ENCODE data around the gene ZBED3. TPM values are rescaled to one million over a fixed set of nuclear protein-coding genes. Genes with fewer than 3 reads are reported as not detected.
"Not testable (repeated sequence)": the region's sequence is repeated elsewhere in the genome, so short reads cannot be mapped to it uniquely, and the experiment has no call there.

The ZBED3 gene
- total RNA-seq, 5 donors from 2014 or later (not counting 1 experiment from before 2014, with no cell fraction given), result 2.9 to 5.1 (median 4.3) TPM

GRCh38 chr5:77123057-77123456 lies 36.0 kb upstream of the ZBED3 start:
- H3K4me3 ChIP-seq (ENCODE audit: control insufficient read depth in 1 of 2, extremely low read depth in 1 of 2, low read length in 1 of 2), result no peak overlapping the region
- H3K27ac ChIP-seq (ENCODE audit: low read length), result no peak overlapping the region
- Mint-ChIP-seq H3K4me3 (no peak overlapping the region), H3K36me3 (peaks cover 5% of the 10 kb centered on the region), H3K27me3 (peaks cover 3 to 4% of the 10 kb centered on the region in 2 donors), H3K9me3 (no peaks in the 10 kb centered on the region), H3K27ac (no peak overlapping the region), H3K4me1 (no peaks in the 10 kb centered on the region)
- CTCF ChIA-PET, result interaction anchor here (0.6 to 0.7 kb wide), 2 partner anchors 137 to 252 kb away, joined by 3 read pairs; no protein-coding TSS in a partner anchor
- no peak for ATAC-seq (replicated peaks in 1 of 4)
- H3K9me3 ChIP-seq, result no peaks in the 10 kb centered on the region
- H3K27me3 ChIP-seq (replicated peaks in 1 of 2; ENCODE audit: control insufficient read depth in 2 of 2, extremely low read depth in 1 of 2, insufficient read depth in 2 of 2, low read length in 1 of 2), result no peaks in the 10 kb centered on the region
- no peaks in the 10 kb centered on the region for H3K36me3 ChIP-seq (ENCODE audit: control insufficient read depth in 2 of 2, extremely low read depth in 1 of 2, insufficient read depth in 1 of 2, low read length in 1 of 2)
- no peaks in the 10 kb centered on the region for H3K4me1 ChIP-seq (ENCODE audit: control insufficient read depth in 1 of 2, extremely low read depth in 1 of 2, insufficient read depth in 2 of 2, low read length in 2 of 2)
- no peak for DNase-seq
- POLR2A ChIA-PET, result no interaction called here
- no CpG with 5 or more reads among the region's 6 CpGs for WGBS (ENCODE audit: insufficient coverage)

GRCh38 chr5:77120706-77121105 lies 33.6 kb upstream of the ZBED3 start:
- WGBS (ENCODE audit: insufficient coverage), result 43% methylated on average over 1 of the region's 2 CpGs
- CTCF ChIA-PET, result no interaction called here

GRCh38 chr5:77120086-77120485 lies 33.0 kb upstream of the ZBED3 start:
- Histone ChIP-seq H3K4me3 (ENCODE audit: control insufficient read depth in 1 of 2, extremely low read depth in 1 of 2, low read length in 1 of 2) (no peak overlapping the region), H3K36me3 (ENCODE audit: control insufficient read depth in 2 of 2, extremely low read depth in 1 of 2, insufficient read depth in 1 of 2, low read length in 1 of 2) (no peaks in the 10 kb centered on the region), H3K27me3 (replicated peaks in 1 of 2; ENCODE audit: control insufficient read depth in 2 of 2, extremely low read depth in 1 of 2, insufficient read depth in 2 of 2, low read length in 1 of 2) (no peaks in the 10 kb centered on the region), H3K27ac (ENCODE audit: low read length) (no peak overlapping the region), H3K4me1 (ENCODE audit: control insufficient read depth in 1 of 2, extremely low read depth in 1 of 2, insufficient read depth in 2 of 2, low read length in 2 of 2) (no peaks in the 10 kb centered on the region), H3K9me3 (no peaks in the 10 kb centered on the region)
- Mint-ChIP-seq H3K36me3 (peaks cover 5% of the 10 kb centered on the region), H3K4me1 (no peaks in the 10 kb centered on the region), H3K4me3 (no peak overlapping the region), H3K27me3 (peaks cover 6% of the 10 kb centered on the region in 2 donors), H3K27ac (no peak overlapping the region), H3K9me3 (no peaks in the 10 kb centered on the region)
- CTCF ChIA-PET, result no interaction called here
- WGBS (ENCODE audit: insufficient coverage), result no CpG with 5 or more reads among the region's 2 CpGs
- DNase-seq (no peak), ATAC-seq (replicated peaks in 1 of 4) (no peak)
- POLR2A ChIA-PET, result no interaction called here

More at GRCh38 chr5:77120706-77121105, 33.6 kb upstream of the ZBED3 start:
- Histone ChIP-seq H3K36me3 (ENCODE audit: control insufficient read depth in 2 of 2, extremely low read depth in 1 of 2, insufficient read depth in 1 of 2, low read length in 1 of 2) (no peaks in the 10 kb centered on the region), H3K9me3 (no peaks in the 10 kb centered on the region), H3K27ac (ENCODE audit: low read length) (no peak overlapping the region), H3K4me3 (ENCODE audit: control insufficient read depth in 1 of 2, extremely low read depth in 1 of 2, low read length in 1 of 2) (no peak overlapping the region), H3K4me1 (ENCODE audit: control insufficient read depth in 1 of 2, extremely low read depth in 1 of 2, insufficient read depth in 2 of 2, low read length in 2 of 2) (no peaks in the 10 kb centered on the region), H3K27me3 (replicated peaks in 1 of 2; ENCODE audit: control insufficient read depth in 2 of 2, extremely low read depth in 1 of 2, insufficient read depth in 2 of 2, low read length in 1 of 2) (no peaks in the 10 kb centered on the region)
- Mint-ChIP-seq H3K9me3 (no peaks in the 10 kb centered on the region), H3K27ac (no peak overlapping the region), H3K4me1 (no peaks in the 10 kb centered on the region), H3K4me3 (no peak overlapping the region), H3K36me3 (peaks cover 5% of the 10 kb centered on the region), H3K27me3 (peaks cover 4 to 6% of the 10 kb centered on the region in 2 donors)
- POLR2A ChIA-PET, result no interaction called here
- ATAC-seq (replicated peaks in 1 of 4), result no peak
- no peak for DNase-seq

- Mint-ChIP-seq H3K36me3 (peaks cover 5% of the 10 kb centered on the region), H3K4me1 (no peaks in the 10 kb centered on the region), H3K27ac (no peak overlapping the region), H3K9me3 (no peaks in the 10 kb centered on the region), H3K4me3 (no peak overlapping the region), H3K27me3 (peaks cover 13 to 15% of the 10 kb centered on the region in 2 donors)
- DNase-seq (no peak), ATAC-seq (replicated peaks in 1 of 4) (no peak)
- H3K27ac ChIP-seq (ENCODE audit: low read length), result no peak overlapping the region
- ChIA-PET POLR2A (no interaction called here), CTCF (no interaction called here)
- no peak overlapping the region for H3K4me3 ChIP-seq (ENCODE audit: control insufficient read depth in 1 of 2, extremely low read depth in 1 of 2, low read length in 1 of 2)
- H3K27me3 ChIP-seq (replicated peaks in 1 of 2; ENCODE audit: control insufficient read depth in 2 of 2, extremely low read depth in 1 of 2, insufficient read depth in 2 of 2, low read length in 1 of 2), result no peaks in the 10 kb centered on the region
- WGBS (ENCODE audit: insufficient coverage), result no CpG with 5 or more reads among the region's 2 CpGs
- H3K4me1 ChIP-seq (ENCODE audit: control insufficient read depth in 1 of 2, extremely low read depth in 1 of 2, insufficient read depth in 2 of 2, low read length in 2 of 2), result no peaks in the 10 kb centered on the region
- no peaks in the 10 kb centered on the region for H3K36me3 ChIP-seq (ENCODE audit: control insufficient read depth in 2 of 2, extremely low read depth in 1 of 2, insufficient read depth in 1 of 2, low read length in 1 of 2)
- no peaks in the 10 kb centered on the region for H3K9me3 ChIP-seq
Observed at GRCh38 chr5:77117161-77117560, 30.1 kb upstream of the ZBED3 start.

GRCh38 chr5:77107035-77107434 lies 19.9 kb upstream of the ZBED3 start:
- H3K4me3 Mint-ChIP-seq; H3K27ac Mint-ChIP-seq; H3K36me3 Mint-ChIP-seq; H3K27me3 Mint-ChIP-seq; H3K4me3 ChIP-seq (ENCODE audit: control insufficient read depth in 1 of 2, extremely low read depth in 1 of 2, low read length in 1 of 2); H3K27me3 ChIP-seq (replicated peaks in 1 of 2; ENCODE audit: control insufficient read depth in 2 of 2, extremely low read depth in 1 of 2, insufficient read depth in 2 of 2, low read length in 1 of 2); H3K9me3 ChIP-seq; POLR2A ChIA-PET; H3K4me1 ChIP-seq (ENCODE audit: control insufficient read depth in 1 of 2, extremely low read depth in 1 of 2, insufficient read depth in 2 of 2, low read length in 2 of 2); DNase-seq; H3K4me1 Mint-ChIP-seq; ATAC-seq (replicated peaks in 1 of 4); H3K36me3 ChIP-seq (ENCODE audit: control insufficient read depth in 2 of 2, extremely low read depth in 1 of 2, insufficient read depth in 1 of 2, low read length in 1 of 2); H3K9me3 Mint-ChIP-seq; H3K27ac ChIP-seq (ENCODE audit: low read length): not testable (repeated sequence)
- WGBS (ENCODE audit: insufficient coverage), result no CpG with 5 or more reads among the region's 4 CpGs
- CTCF ChIA-PET, result interaction anchor here in 1 of 2 donors (0.6 kb wide), 1 partner anchor 492 kb away, joined by 4 read pairs; no protein-coding TSS in a partner anchor

GRCh38 chr5:77104813-77105212 lies 17.7 kb upstream of the ZBED3 start:
- Histone ChIP-seq H3K36me3 (ENCODE audit: control insufficient read depth in 2 of 2, extremely low read depth in 1 of 2, insufficient read depth in 1 of 2, low read length in 1 of 2) (no peaks in the 10 kb centered on the region), H3K9me3 (no peaks in the 10 kb centered on the region), H3K27ac (ENCODE audit: low read length) (no peak overlapping the region), H3K4me1 (ENCODE audit: control insufficient read depth in 1 of 2, extremely low read depth in 1 of 2, insufficient read depth in 2 of 2, low read length in 2 of 2) (no peaks in the 10 kb centered on the region), H3K27me3 (replicated peaks in 1 of 2; ENCODE audit: control insufficient read depth in 2 of 2, extremely low read depth in 1 of 2, insufficient read depth in 2 of 2, low read length in 1 of 2) (peaks cover 0 to 3% of the 10 kb centered on the region in 2 experiments), H3K4me3 (ENCODE audit: control insufficient read depth in 1 of 2, extremely low read depth in 1 of 2, low read length in 1 of 2) (no peak overlapping the region)
- ATAC-seq (replicated peaks in 1 of 4) (no peak), DNase-seq (no peak)
- Mint-ChIP-seq H3K4me3 (no peak overlapping the region), H3K9me3 (no peaks in the 10 kb centered on the region), H3K27ac (no peak overlapping the region), H3K36me3 (no peaks in the 10 kb centered on the region), H3K27me3 (peaks cover 0 to 3% of the 10 kb centered on the region in 2 donors), H3K4me1 (no peaks in the 10 kb centered on the region)
- CTCF ChIA-PET, result no interaction called here
- POLR2A ChIA-PET, result no interaction called here

GRCh38 chr5:77103457-77103856 lies 16.4 kb upstream of the ZBED3 start:
- ATAC-seq (replicated peaks in 1 of 4), result no peak
- Histone ChIP-seq H3K9me3 (no peaks in the 10 kb centered on the region), H3K4me1 (ENCODE audit: control insufficient read depth in 1 of 2, extremely low read depth in 1 of 2, insufficient read depth in 2 of 2, low read length in 2 of 2) (no peaks in the 10 kb centered on the region), H3K27me3 (replicated peaks in 1 of 2; ENCODE audit: control insufficient read depth in 2 of 2, extremely low read depth in 1 of 2, insufficient read depth in 2 of 2, low read length in 1 of 2) (peaks cover 0 to 3% of the 10 kb centered on the region in 2 experiments), H3K27ac (ENCODE audit: low read length) (no peak overlapping the region), H3K4me3 (ENCODE audit: control insufficient read depth in 1 of 2, extremely low read depth in 1 of 2, low read length in 1 of 2) (no peak overlapping the region), H3K36me3 (ENCODE audit: control insufficient read depth in 2 of 2, extremely low read depth in 1 of 2, insufficient read depth in 1 of 2, low read length in 1 of 2) (no peaks in the 10 kb centered on the region)
- Mint-ChIP-seq H3K4me3 (no peak overlapping the region), H3K4me1 (no peaks in the 10 kb centered on the region), H3K36me3 (no peaks in the 10 kb centered on the region), H3K27ac (no peak overlapping the region), H3K9me3 (no peaks in the 10 kb centered on the region), H3K27me3 (no peaks in the 10 kb centered on the region)
- no peak for DNase-seq
- CTCF ChIA-PET, result no interaction called here
- no CpG with 5 or more reads among the region's 1 CpG for WGBS (ENCODE audit: insufficient coverage)
- POLR2A ChIA-PET, result no interaction called here

Measured in T-cell (primary cell).